GM12874 (cell line): Measurements from ENCODE around the gene IL17RD.

Experiments used
- TF ChIP-seq, protein P1 (sequence below): IDR thresholded peaks from 2 replicates; pipeline ENCODE4 v1.5.1; 2011; ENCODE audit warnings: low read depth, mild to moderate bottlenecking, control low read depth, low read length, moderate library complexity; ENCODE audit not compliant: insufficient read depth

Gene IL17RD

GRCh38 chr3:57110798-57111197 lies 54.4 kb downstream of the IL17RD start:
- TF ChIP-seq, protein P1, sequence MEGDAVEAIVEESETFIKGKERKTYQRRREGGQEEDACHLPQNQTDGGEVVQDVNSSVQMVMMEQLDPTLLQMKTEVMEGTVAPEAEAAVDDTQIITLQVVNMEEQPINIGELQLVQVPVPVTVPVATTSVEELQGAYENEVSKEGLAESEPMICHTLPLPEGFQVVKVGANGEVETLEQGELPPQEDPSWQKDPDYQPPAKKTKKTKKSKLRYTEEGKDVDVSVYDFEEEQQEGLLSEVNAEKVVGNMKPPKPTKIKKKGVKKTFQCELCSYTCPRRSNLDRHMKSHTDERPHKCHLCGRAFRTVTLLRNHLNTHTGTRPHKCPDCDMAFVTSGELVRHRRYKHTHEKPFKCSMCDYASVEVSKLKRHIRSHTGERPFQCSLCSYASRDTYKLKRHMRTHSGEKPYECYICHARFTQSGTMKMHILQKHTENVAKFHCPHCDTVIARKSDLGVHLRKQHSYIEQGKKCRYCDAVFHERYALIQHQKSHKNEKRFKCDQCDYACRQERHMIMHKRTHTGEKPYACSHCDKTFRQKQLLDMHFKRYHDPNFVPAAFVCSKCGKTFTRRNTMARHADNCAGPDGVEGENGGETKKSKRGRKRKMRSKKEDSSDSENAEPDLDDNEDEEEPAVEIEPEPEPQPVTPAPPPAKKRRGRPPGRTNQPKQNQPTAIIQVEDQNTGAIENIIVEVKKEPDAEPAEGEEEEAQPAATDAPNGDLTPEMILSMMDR = no peak

- TF ChIP-seq, protein P1 = no peak
Measured at GRCh38 chr3:57110214-57110613, 54.9 kb downstream of the IL17RD start.

DNA sequence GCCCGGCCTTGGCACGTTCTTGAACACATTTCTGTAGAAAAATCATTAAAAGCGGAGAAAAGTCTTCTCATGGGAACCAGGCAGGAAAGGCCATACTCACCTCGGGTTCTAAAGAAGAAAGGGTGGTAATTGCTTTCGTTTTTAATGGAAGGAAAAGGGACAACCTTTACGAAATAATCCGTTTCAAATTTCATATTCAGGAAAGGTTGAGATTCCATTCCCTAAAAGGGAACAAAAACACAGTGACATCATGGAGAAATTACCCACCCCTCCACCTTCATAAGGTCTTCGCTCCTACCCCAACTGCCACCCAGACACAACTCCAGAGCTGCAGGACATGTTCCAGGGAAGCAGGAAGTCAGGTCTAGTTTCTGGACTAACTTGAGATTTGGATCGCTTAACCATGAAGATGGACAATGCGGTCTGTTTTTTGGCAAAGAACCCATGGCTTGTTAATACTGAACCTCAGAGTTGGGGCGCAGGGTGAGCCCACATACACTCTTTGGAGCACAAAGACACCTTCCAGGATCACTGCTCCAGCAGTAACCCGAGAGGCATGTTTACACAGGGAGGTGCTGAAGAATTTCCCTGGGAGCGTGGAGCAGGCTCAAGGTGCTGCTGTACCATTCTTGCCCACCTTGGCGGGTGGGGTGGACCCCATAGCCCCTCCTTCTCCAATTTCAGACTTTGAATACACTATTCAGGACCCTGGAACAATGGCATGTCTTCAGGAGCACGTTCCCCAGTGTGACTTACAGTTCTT lies 55.5 kb downstream of the IL17RD start:
- TF ChIP-seq, protein P1 = no peak

DNA sequence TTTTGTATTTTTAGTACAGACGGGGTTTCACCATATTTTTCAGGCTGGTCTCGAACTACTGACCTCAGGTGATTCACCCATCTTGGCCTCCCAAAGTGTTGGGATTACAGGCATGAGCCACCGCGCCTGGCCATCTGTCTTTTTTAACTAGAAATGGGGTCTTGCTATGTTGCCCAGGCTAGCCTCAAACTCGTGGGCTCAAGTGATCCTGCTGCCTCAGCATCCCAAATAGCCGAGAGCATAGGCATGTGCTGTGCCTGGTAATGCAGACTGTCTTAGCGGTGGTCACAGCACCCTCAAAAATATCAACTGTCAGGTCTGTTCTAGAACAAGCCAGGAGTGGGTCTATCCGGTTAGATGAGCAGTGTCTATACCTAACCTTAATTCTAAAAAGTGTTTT lies 56.5 kb downstream of the IL17RD start:
- TF ChIP-seq, protein P1 = no peak

GRCh38 chr3:57105585-57105984 lies 59.6 kb downstream of the IL17RD start:
- TF ChIP-seq, protein P1 = no peak

GRCh38 chr3:57100046-57100695 lies 65.0 kb downstream of the IL17RD start:
- TF ChIP-seq, protein P1 = peak; percentile 76

- TF ChIP-seq, protein P1 = no peak
Measured at GRCh38 chr3:57098418-57099310, 66.5 kb downstream of the IL17RD start.
